H1 (cell line): ENCODE results near the gene GTSF1L. TPM values are rescaled to one million over a fixed set of nuclear protein-coding genes. Genes with fewer than 3 reads are reported as not detected.

Source experiments
- CHD7 ChIP-seq: fragments of 300-600 bp; sonication (generic); IDR thresholded peaks from 2 replicates; pipeline ENCODE4 v1.7.1; 2012; ENCODE audit warnings: low read length, moderate library complexity, mild to moderate bottlenecking, inconsistent platforms; ENCODE audit not compliant: insufficient replicate concordance
- polyA plus RNA-seq, 7 experiments: library from polyadenylated mRNA; depleted of rRNA in 3 of 7; stranded (reverse) in 5 of 7; unstranded in 2 of 7; fragments of >200 nt in 5 of 7; fragments of 200-250 nt in 2 of 7; gene quantifications; 1 replicate in 5 of 7; 2 replicates in 1 of 7; 4 replicates in 1 of 7; pipeline versions ENCODE4 v1.2.1 to v1.2.3, GENCODE V29; 2011 to 2013; ENCODE audit warnings: missing spikeins in 2 of 7, mixed read lengths in 2 of 7
- total RNA-seq: library from RNA; stranded (reverse); fragmentation: NEBNext Ultra II Directional; extraction: Animal tissue kit (Norgen Biotek cat#: 25700); gene quantifications from 2 replicates; pipeline ENCODE4 v1.2.1, GENCODE V29; 2021

GTSF1L gene
- total and polyA plus RNA-seq, 2 of the 8 experiments (the other 6 are each of a cell fraction or from before 2014, with no cell fraction given), result not detected

DNA sequence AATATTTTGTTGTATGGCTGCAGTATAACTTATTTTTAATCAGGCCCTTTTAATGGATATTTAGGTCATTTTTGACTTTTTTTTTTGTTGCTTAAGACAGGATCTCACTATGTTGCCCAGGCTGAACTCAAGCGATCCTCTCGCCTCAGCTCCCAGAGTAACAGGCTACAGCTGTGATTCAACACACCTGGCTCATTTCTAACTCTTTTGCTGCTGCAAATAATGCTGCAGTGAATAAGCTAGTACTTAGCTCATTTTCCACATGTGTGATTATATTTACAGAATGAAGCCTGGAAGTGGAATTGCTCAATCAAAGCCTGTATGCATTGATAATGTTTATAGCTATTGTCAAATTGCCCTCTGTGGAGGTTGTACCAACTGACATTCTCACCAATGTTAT, 1.1 kb downstream of the GTSF1L start (continued):
- no peak for TF ChIP-seq CHD7
